ENCODE measurements around the gene PREX1. TPM values are rescaled to one million over a fixed set of nuclear protein-coding genes. Genes with fewer than 3 reads are reported as not detected.

Gene PREX1
- total RNA-seq, 2 experiments from 2014 or later: 20.7 to 25.3 TPM

GRCh38 chr20:48621376-48622078 is 206.3 kb downstream of the PREX1 start:
- intact Hi-C loops (cut with micrococcal nuclease; ENCODE audit: unreplicated experiment): loop anchor here (1.0 to 5.0 kb wide), 5 partner anchors 289 to 959 kb away; no protein-coding TSS in a partner anchor
- no peak for TF ChIP-seq EZH2phosphoT487 (IDR thresholded peaks at IDR 0.05; ENCODE audit: borderline replicate concordance, low read depth, low read length)
- TF ChIP-seq CTCF (conservative IDR thresholded peaks at IDR 0.05; ENCODE audit: low read length): no peak
- no peaks in the 10 kb centered on the region for H3K36me3 ChIP-seq (ENCODE audit: insufficient read depth, low read length)
- ChIA-PET POLR2A (no interaction called here), CTCF (ENCODE audit: unreplicated experiment) (no interaction called here)
- peaks cover 4% of the 10 kb centered on the region for H3K4me1 ChIP-seq (ENCODE audit: insufficient read depth, low read length, poor library complexity, severe bottlenecking)
- H3K79me2 ChIP-seq (ENCODE audit: insufficient read depth, low read depth, low read length): no peaks in the 10 kb centered on the region
- no peaks in the 10 kb centered on the region for H3K9me3 ChIP-seq (ENCODE audit: low read length)
- no peak overlapping the region for H3K4me3 ChIP-seq (ENCODE audit: low read depth, low read length, poor library complexity, severe bottlenecking)
- no peak overlapping the region for H3K27ac ChIP-seq (ENCODE audit: low read depth, low read length, poor library complexity, severe bottlenecking)
- no TSS peak for BruUV-seq (replicated peaks)
- no peak for DNase-seq (ENCODE audit: low spot score)
- no peaks in the 10 kb centered on the region for H3K9me2 ChIP-seq (ENCODE audit: insufficient read depth, low read length)
- H2AFZ ChIP-seq (ENCODE audit: low read length): no peak overlapping the region
- H3K4me2 ChIP-seq (ENCODE audit: low read length): peak overlapping the region; percentile 7; the same call in 1 of the 2 replicates
- no peaks in the 10 kb centered on the region; the same call in 1 of the 2 replicates for H4K20me1 ChIP-seq (ENCODE audit: insufficient read depth, low read length)

DNA sequence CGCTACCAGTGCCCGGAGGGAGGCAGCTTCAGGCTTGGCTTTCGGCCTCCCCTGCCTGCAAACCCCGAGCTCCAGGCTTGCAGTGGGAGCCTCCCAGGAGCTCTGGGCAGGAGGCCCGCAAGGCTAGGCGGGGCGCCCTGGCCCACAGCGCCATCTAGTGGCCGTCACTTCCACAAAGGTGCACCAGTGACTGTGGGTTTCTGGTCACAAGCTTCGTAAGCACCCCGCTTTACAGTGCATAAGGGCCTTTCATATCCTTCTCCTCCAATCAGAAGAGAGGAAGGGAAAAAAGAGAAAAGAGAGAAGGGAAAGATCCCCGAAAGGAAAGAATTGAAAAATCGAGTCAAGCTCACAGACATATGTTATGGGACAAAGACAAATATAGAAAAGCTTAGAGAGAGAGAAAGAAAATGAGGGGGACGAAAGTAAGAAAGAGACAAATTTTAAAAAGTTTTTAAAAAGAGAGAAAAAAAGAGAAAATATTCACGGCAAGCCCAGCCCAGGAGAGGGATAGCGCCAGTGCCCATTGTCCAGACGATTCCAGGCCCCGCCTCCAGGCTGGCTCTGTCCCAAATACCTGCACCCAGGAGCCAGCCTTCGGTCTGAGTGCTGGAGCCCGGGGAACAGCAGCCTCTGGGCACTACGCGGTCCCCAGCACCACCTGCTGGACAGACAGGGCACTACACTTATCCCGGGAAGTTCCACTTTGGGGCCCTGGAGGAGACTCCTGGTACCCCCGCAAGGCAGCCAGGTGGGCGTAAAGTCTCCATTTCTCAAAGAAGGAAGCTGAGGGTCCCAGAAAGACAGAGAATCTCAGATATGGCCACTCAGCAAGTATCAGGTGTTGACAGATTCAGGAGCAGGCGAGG is 207.1 kb downstream of the PREX1 start:
- ChIA-PET POLR2A (no interaction called here), CTCF (ENCODE audit: unreplicated experiment) (interaction anchor here (0.9 kb wide), 1 partner anchor 286 kb away, joined by 3 read pairs; no protein-coding TSS in a partner anchor)
- no peak overlapping the region for H2AFZ ChIP-seq (ENCODE audit: low read length)
- no peaks in the 10 kb centered on the region for H3K9me2 ChIP-seq (ENCODE audit: insufficient read depth, low read length)
- no peak overlapping the region for H3K4me3 ChIP-seq (ENCODE audit: low read depth, low read length, poor library complexity, severe bottlenecking)
- no peaks in the 10 kb centered on the region; the same call in 1 of the 2 replicates for H4K20me1 ChIP-seq (ENCODE audit: insufficient read depth, low read length)
- no TSS peak for BruUV-seq (replicated peaks)
- TF ChIP-seq EZH2phosphoT487 (IDR thresholded peaks at IDR 0.05; ENCODE audit: borderline replicate concordance, low read depth, low read length) (no peak), CTCF (conservative IDR thresholded peaks at IDR 0.05; ENCODE audit: low read length) (peak; percentile 82)
- H3K4me1 ChIP-seq (ENCODE audit: insufficient read depth, low read length, poor library complexity, severe bottlenecking): peaks cover 4% of the 10 kb centered on the region
- peak; percentile 77 for DNase-seq (ENCODE audit: low spot score)
- no peak overlapping the region for H3K27ac ChIP-seq (ENCODE audit: low read depth, low read length, poor library complexity, severe bottlenecking)
- no peaks in the 10 kb centered on the region for H3K9me3 ChIP-seq (ENCODE audit: low read length)
- H3K36me3 ChIP-seq (ENCODE audit: insufficient read depth, low read length): no peaks in the 10 kb centered on the region
- H3K4me2 ChIP-seq (ENCODE audit: low read length): peak overlapping the region; percentile 7
- no peaks in the 10 kb centered on the region for H3K79me2 ChIP-seq (ENCODE audit: insufficient read depth, low read depth, low read length)
- intact Hi-C loops (cut with micrococcal nuclease; ENCODE audit: unreplicated experiment): loop anchor here (1.0 to 5.0 kb wide), 6 partner anchors 288 to 958 kb away; no protein-coding TSS in a partner anchor

Data from OCI-LY7 (cell line).